Renal cortex interstitium (tissue), 11 donors: ENCODE results near the gene LARGE1. TPM values are rescaled to one million over a fixed set of nuclear protein-coding genes. Genes with fewer than 3 reads are reported as not detected.

Experiments
- DNase-seq, 11 donors: peaks; one replicate each; pipeline ENCODE4 v3.0.0-alpha.2; 2013; ENCODE audit warnings: low read depth in 9 of 11, low spot score in 4 of 11; ENCODE audit errors: extremely low read depth in 1 of 11
- polyA plus RNA-seq, 3 donors: library from polyadenylated mRNA; unstranded; fragments of 120-200 nt; gene quantifications; one replicate each; pipeline ENCODE4 v1.2.1, GENCODE V29; 2013; ENCODE audit not compliant: insufficient read length in 3 of 3

Gene LARGE1
- polyA plus RNA-seq, 3 donors, result 24.6 to 27.8 (median 27.1) TPM

DNA sequence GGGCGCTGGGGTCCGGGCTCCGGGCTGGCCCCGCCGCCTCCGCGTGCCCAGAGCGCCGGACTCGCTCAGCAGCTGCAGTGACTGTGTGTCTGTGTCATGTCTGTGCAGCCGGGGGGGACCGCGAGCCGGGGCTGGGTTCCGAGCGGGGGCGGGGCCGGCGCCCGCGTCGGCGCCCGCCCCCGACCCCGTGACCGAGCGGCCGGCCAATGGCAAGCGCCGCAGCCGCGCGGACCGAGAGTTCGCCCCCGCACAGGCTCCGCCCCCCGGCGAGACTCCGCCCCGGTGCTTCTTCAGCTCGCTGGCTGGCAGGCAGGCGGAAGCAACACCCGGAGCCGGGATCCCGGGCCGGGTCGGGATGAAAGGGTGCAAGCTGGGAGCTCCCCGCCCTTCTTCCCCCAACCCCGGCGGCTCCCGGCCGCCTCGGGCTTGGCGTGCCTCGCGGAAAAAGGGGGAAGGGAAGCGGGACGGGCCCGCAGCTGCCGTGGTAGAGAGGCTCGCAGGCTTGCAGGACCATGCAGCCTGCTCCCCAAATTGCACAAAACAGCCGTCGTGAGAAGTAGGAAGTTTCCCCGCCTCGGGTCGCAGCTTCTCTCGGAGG, 750 bp upstream of the LARGE1 start:
- peak; percentile 87 to 98 (median 96) for DNase-seq

DNA sequence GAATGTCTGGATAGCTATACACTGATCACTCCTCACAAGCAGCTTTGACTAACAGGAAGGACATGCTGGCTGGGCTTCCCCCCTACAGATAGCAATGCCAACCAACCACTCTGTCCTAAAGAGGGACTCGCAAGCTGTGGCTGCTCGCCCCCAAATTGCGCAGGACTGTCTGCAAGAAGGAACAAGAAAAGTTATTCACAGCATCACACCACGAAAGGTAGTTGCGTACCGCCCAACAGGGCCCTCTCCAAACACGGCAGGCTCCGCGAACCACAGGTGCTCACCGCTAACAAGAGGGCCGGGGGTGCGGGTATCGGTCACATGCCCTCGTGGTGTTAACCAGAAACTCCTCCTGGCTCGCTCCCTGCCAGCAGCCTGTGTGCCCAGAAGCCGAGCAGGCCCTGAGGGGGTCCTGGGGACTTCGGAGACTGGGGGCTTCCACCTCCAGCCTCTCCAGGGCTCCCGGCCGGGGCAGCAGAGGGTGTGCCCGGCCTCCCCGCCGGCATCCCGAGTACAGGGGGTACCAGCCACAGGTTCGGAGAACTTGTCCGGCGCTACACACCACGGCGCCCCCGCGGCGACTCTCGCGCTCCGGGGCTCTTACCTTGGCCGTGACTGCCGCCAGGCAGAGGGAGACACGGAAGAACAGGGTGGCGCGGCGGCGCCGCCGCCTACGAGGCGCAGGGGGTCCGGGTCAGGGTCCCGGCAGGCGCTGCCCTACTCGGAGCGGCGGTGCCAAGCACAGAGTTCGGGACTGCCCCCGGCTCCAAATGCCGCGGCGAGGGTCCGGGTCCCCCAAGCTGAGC, 682 bp downstream of the LARGE1 start:
- DNase-seq, result no peak

DNA sequence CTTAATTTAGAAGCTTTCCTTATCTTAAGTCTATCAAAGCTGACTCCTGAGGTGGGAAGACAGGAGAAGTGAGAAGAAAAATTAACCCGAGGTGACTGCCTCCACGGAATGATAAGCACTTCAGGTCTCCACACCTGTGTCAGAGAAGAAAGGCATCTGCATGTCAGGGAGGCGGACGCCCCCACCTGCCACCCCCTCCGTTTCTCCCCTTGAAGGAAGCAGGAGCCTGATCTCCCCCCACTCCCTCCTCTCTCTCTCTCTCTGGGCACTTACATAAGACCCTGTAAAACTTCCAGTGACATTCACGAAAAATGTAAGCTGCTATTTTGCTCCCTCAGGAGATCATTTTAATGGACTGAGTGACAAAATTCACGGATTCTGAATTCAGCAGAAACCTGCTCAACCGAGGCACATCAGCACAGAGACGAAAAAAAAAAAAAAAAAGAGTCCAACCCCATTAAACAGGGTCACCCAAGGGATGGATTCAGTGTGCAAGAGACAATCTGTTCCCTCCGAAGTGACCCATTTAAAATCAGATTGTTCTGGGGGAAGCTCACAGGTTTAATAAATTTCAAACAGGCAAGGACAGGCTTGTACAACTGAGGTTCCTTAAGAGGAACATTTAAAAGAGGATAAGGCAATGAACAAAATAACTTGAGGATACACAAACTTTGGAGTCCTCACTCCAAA, 1.5 kb downstream of the LARGE1 start:
- no peak for DNase-seq

DNA sequence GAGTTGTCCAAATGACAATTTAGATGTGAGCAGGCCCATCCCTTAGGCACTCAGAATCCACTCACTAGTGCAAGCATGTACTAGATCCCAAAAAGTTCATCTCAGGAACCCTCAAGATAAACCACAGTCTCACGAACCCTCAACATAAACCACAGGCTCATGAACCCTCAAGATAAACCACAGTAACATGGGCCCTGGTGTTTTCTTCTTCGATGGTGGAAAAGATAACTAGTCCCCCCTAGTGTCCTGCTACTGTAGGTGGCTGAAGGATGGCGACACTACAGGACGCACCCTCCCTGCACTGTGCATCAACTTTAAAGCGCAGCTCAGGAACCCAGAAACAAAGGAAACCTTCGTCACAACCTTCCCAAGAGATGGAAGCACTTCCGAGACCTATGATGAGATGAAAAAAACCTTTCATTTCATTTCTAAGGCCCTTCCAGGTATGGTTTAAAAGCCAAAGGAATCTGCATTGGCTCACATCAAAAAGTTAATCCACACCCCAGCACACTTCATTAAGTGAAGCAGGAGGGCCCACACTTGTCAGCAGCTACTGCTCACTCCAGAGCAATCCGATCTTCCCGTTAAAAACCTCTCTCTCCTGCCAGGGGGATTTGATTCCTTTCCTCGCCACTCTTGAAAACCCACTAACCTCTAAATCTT, 2.4 kb downstream of the LARGE1 start:
- DNase-seq, result no peak

DNA sequence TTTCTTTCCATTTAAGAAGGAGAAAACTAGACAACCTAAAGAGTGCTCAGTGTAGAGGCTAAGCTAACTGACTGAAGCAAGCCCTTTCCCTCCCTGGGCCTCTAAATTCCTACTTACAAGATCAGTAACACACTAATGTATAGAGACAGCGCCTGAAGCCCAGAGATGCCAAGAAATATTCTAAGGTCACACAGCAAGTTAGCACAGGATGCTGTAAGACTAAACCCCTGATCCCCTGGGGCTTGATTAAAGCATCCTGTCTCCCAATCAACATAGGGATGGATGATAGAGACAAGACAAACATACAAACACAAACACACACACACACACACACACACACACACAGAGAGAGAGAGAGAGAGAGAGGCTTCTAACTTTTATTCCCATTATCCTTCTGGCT, 5.6 kb downstream of the LARGE1 start:
- DNase-seq, result no peak

DNA sequence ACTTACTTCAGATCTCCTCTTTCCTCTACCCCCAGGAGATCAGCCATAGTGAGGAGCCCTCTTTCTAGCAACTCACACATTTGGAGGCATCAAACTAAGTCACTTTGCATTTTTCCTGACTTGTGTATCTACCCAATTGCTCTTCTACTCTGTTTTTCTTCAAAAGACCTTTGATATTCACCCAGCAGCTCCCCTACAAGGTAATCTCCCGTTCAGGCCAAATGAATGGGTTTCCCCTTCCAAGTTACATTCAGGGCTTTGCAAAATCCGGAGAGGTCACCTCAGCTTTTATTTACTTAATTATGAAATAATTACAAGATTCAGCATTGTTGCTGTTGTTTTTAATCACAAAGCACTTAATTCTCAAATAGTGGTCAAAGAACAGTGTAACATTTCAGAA, 6.1 kb downstream of the LARGE1 start:
- DNase-seq, result no peak

DNA sequence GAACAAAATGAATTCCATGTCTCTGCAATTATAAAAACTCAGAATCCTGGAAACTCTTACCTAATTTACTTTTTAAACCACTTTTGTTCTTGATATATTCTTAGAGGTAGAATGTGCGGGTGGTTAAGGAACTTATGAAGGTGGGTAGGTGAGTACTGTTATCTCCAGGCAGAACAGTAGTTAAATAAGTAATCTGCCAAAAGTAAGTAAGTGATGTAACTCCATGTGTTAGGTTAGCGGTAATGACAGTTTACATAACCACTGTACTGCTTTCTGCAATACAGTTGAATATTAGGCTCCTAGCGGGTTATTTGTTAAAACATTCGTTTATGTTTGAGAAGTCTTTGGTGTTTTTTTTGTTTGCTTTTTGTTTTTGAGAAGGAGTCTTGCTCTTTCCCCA, 7.1 kb downstream of the LARGE1 start:
- DNase-seq, result no peak

DNA sequence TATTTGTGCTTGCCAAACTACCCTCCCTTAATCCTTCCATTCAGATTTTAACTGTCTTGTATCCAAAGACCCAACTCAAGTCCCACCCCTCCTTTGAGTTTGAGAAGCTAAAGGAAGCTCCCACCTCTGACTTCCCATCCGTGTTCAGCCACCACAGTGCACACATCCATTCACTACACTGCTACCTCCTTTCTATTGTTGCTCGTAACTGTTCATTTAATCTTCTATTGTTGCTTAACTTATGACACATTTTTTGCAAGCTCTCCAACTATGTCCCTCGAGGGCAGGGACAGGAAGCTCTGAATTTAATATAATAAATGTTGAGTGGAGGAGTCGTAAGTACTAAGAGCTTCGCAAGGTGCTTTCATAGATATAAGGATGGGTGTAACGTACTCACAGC, 10.4 kb downstream of the LARGE1 start:
- DNase-seq, result no peak

DNA sequence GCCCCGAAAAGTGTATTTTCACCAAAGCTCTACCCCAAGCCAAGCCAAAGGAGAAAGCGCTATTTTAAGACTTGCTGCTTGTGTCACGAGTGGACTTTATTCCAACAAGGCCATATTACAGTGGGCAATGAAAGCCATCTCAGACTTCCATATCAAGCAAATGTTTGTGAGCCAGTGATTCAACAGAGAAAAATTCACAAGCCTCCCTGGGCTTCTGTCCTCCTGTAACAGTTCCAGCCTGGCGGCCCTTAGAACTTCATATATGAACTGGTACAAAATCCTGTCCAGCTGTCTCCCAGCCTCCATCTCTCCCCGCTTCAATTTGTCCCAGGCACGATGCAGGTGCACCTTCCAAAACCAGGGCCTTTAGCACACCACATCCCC, 11.2 kb downstream of the LARGE1 start:
- DNase-seq, result no peak

DNA sequence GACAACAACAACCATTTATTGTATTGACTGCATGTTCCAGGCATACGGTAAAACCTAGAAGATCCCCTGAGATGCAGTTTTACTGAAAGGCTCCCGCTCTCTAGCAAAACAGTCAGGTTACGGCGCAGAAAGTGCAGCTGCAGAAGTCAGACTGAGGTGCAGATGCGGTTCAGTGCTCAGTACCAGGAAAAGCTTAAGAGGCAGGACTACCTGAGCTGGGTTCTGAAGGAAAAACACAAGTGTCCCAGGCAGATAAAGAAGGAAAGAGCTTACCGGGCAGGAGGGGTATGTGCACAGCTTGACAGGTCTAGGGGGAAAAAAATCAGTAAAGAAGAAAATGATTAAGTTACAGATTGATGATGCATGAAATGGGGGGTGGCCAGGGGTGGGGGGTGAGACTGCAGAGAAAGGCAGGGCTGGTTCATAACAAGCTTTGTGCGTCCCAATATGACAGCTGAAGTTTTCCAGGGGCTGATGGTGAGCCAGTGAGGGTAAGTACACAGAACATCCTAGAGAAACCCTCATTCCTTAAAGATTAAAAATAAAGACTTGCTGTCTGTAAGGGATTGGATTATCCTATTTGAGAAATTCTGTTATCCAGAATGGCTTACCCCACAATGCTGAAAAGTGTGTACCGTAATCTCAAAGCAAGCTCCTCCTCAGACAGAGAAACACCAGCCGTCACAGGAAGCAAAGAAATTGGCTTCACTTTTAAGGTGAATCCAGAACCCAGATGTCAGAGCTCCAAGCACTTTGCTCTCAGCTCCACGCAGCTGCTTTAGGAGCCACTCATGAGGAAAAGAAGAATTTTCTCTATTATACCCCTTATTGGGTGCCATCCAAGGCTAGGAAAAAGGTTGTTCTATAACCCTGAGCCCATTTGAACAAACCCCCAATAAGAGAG, 11.9 kb downstream of the LARGE1 start:
- no peak for DNase-seq

DNA sequence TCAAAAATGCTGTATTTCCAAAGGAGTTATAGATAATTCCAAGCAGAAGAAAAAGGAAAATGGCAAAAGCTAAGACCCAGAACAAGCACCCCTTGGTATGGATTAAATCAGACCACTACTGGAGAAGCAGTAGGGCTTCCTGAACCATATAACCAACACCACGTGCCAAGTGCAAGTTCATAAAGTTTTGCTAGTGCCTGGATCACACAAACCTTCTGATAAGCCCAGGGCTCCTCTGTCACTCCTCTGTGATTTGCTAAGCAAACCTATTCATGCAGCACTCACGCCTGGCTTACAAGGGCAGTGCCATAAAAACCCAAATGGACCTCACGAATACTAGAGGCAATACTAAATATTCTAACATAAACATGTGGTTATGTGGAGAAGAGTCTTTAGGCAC, 13.3 kb downstream of the LARGE1 start:
- no peak for DNase-seq

DNA sequence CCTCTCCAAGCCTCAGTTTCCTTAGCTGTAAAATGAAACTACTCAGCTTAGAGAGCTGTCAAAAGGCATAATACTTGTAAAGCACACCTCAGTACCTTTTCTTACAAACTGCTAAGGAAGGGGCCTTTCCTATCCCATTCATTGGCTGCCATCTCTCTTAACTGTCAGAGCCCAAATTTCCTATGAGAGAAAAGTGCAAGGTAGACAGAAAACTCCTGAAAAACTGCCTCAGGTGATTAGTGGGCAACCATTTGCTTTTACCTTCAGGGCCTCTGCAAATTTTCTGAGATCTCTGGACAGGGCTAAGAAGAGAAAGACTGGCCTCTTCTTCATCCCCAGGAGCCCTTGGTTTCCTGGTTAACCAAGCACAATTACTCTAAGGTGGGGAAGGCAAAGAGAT, 13.8 kb downstream of the LARGE1 start:
- DNase-seq, result no peak

DNA sequence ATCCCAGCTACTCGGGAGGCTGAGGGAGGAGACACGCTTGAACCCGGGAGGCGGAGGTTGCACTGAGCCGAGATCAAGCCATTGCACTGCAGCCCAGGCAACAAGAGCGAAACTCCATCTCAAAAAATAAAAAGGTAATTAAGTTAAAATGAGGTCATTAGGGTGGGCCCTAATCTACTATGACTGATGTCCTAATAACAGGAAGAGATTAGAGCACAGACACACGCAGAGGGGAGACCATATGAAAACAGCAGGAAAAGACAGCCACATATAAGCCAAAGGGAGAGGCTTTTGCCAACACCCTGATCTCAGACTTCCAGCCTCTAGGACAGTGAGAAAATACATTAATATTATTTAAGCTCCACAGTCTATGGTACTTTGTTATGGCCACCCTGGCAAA, 17.3 kb downstream of the LARGE1 start:
- DNase-seq, result no peak

DNA sequence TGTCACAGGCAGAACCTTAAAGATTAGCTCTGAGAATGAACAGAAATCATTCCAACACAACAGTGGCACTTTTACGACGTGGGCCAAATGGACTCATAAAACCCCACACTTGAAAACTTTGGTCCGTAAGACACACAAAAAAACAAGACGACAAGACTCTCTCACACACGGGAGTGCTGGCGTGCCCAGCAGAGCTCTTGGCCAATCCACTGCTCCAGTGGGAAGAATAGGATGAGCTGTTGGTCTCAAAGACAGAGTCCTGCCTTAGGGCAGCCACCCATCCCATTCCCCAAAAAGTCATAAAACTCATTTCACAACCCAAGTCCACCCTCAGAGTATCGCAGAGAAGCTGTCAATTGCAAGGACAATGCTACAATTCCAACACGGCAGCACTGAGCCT, 18.2 kb downstream of the LARGE1 start:
- DNase-seq, result no peak

DNA sequence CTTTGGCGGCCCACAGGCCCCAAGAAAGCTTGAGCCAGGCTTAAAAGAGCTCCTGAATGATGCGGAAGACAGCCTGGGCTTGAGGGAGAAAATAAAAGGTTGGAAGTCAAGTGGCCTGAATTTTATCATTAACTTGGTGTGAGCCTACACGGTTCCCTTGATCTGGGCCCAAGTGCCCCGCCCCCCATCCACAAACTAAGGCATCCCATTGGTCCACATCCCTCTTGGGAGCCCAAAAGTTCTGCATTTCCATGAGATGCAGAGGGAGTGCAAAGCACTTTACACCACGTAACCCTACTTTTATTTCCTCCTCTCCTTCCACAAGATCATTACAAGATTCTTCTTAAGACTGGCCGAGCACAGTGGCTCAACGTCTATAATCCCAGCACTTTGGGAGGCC, 22.2 kb downstream of the LARGE1 start:
- no peak for DNase-seq

DNA sequence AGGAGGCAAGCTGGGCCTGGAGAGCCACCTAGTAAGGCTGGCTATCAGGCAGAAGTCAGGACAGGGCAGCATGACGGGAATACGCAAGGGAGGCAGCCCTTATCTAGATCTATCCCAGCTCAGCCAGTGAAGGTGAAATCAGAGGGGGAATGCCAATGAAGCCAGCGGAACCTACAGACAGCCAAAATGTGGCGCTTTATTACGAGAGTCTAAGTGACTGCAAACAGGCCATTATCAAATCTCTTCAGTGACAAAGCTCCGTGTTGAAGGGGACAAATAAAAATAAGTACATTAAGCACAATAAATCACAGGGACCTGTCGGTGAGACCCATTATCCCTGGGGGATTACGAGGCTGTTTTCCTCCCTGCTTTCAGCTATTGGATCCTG, 22.8 kb downstream of the LARGE1 start:
- DNase-seq, result no peak

DNA sequence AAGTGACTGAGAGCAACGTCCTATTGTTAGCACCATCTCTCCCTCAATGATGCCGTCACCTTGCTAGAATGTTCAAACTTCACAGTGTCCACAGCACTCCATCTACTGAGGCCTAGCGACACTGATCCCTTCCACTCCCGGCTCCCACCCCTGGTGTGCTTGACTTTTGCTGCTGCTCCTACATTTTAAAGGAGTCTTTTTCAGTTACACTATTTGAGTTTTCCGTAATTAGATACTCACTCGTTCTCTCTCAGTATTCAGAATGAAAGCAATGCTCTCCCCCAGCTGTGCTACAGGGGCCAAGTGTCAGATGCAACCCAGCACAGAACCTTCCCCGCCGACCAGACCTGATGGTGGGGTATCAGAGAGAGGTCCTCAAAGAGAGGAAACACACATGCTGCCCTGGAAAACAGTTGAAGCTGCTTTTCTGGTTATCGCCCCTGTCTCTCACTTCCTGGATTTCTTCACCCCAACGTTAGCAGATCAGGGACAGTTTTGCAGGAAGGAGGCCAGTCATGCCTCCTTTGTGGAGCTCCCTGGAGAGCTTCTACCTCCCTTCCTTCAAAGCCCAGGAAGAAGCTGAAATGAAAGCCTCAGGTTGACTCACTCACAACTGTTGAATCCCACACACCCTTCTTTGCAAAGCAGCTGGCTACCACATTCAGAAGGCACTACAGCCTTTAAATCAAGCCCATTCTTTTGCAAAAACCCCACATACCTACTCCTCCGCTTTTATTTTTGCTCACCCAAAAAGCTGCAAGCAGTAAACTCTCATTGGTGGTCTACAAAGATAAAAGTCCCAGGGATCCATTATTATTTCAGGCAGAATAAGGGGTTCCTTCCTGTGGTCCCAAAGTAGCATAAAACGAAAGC, 23.5 kb downstream of the LARGE1 start:
- DNase-seq, result no peak

DNA sequence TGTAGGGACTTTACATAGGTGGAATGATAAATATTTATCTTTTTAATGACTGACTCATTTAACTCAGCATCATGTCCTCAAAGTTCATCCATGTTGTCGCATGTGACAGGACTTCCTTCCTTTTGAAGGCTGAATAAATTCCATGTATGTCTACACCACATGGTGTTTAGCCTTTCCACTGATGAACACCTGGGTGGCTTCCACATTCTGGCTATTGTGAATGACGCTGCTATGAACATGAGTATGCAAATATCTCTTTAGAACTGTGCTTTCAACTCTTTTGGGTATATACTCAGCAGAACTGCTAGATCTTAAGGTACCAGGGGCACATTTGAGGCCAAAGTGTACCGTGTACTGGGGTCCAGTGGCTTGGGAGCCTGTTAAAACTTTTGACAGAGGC, 24.1 kb downstream of the LARGE1 start:
- DNase-seq, result no peak
